Measurements from ENCODE around the gene KEAP1.

Gene KEAP1

DNA sequence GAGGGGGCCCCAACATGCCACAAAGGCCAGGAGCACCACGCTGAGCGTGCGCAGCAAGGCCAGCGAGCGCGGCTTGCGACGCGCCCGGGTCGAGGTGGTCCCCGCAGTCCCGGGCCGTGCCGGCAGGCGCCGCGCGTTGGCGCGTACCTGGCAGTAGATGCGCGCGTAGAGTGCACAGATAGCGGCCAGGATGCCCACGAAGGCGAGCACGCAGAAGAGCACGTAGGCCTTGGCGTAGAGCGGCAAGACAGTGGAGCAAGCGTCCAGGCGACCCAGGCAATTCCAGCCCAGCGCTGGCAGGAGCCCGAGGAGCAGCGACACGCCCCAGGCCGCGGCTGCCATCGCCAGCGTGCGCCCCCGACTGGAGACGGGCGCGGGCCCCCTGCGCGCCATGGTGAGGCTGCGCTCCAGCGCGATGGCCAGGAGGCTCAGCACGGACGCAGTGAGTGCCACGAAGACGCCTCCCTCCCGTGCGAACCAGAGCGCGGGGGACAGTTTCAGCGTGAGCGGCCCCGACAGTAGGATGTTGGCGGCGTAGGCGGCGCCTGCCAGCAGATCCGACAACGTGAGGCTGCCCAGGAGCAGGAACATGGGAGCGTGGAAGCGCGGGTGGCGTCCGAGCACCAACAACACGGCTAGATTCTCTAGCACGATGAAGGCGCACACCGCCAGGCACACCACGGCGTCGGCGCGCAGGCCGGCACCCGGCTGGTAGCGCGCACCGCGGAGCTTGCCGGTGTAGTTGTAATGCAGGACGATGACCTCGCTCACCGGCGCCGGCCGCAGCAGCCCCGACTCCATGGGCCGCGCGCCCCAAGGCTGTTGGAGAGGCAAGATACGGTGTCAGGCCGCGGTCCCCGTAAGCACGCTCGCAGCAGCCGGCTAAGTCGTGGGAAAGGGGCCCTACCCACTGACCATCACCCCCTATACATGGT lies 11.3 kb upstream of the KEAP1 start:
- H3K27ac ChIP-seq (replicated peaks) = no peak overlapping the region
- DNase-seq (ENCODE audit: low read depth in 1 of 2, low spot score in 1 of 2) = no peak
- no peak overlapping the region for H3K4me3 ChIP-seq (replicated peaks; ENCODE audit: insufficient read depth, low read length)
- H3K27me3 ChIP-seq (ENCODE audit: insufficient read depth, poor library complexity, severe bottlenecking) = peaks cover 60% of the 10 kb centered on the region
- no peak for TF ChIP-seq GABPA (IDR thresholded peaks at IDR 0.05; ENCODE audit: low read depth)
- TF ChIP-seq SPI1 (IDR thresholded peaks at IDR 0.05; ENCODE audit: borderline replicate concordance, low read depth) = no peak
- TF ChIP-seq, protein P1, sequence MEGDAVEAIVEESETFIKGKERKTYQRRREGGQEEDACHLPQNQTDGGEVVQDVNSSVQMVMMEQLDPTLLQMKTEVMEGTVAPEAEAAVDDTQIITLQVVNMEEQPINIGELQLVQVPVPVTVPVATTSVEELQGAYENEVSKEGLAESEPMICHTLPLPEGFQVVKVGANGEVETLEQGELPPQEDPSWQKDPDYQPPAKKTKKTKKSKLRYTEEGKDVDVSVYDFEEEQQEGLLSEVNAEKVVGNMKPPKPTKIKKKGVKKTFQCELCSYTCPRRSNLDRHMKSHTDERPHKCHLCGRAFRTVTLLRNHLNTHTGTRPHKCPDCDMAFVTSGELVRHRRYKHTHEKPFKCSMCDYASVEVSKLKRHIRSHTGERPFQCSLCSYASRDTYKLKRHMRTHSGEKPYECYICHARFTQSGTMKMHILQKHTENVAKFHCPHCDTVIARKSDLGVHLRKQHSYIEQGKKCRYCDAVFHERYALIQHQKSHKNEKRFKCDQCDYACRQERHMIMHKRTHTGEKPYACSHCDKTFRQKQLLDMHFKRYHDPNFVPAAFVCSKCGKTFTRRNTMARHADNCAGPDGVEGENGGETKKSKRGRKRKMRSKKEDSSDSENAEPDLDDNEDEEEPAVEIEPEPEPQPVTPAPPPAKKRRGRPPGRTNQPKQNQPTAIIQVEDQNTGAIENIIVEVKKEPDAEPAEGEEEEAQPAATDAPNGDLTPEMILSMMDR (IDR thresholded peaks at IDR 0.05; ENCODE audit: insufficient read depth, low read length) = no peak
- no peak for TF ChIP-seq POLR2AphosphoS5 (IDR thresholded peaks at IDR 0.05; ENCODE audit: low read depth)
- TF ChIP-seq, protein P2, sequence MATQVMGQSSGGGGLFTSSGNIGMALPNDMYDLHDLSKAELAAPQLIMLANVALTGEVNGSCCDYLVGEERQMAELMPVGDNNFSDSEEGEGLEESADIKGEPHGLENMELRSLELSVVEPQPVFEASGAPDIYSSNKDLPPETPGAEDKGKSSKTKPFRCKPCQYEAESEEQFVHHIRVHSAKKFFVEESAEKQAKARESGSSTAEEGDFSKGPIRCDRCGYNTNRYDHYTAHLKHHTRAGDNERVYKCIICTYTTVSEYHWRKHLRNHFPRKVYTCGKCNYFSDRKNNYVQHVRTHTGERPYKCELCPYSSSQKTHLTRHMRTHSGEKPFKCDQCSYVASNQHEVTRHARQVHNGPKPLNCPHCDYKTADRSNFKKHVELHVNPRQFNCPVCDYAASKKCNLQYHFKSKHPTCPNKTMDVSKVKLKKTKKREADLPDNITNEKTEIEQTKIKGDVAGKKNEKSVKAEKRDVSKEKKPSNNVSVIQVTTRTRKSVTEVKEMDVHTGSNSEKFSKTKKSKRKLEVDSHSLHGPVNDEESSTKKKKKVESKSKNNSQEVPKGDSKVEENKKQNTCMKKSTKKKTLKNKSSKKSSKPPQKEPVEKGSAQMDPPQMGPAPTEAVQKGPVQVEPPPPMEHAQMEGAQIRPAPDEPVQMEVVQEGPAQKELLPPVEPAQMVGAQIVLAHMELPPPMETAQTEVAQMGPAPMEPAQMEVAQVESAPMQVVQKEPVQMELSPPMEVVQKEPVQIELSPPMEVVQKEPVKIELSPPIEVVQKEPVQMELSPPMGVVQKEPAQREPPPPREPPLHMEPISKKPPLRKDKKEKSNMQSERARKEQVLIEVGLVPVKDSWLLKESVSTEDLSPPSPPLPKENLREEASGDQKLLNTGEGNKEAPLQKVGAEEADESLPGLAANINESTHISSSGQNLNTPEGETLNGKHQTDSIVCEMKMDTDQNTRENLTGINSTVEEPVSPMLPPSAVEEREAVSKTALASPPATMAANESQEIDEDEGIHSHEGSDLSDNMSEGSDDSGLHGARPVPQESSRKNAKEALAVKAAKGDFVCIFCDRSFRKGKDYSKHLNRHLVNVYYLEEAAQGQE (IDR thresholded peaks at IDR 0.05; ENCODE audit: insufficient replicate concordance, low read depth) = no peak

GRCh38 chr19:10513223-10513622 lies 10.1 kb upstream of the KEAP1 start:
- TF ChIP-seq POLR2AphosphoS5 (IDR thresholded peaks at IDR 0.05; ENCODE audit: low read depth) (no peak), GABPA (IDR thresholded peaks at IDR 0.05; ENCODE audit: low read depth) (no peak), SPI1 (IDR thresholded peaks at IDR 0.05; ENCODE audit: borderline replicate concordance, low read depth) (no peak)
- TF ChIP-seq, protein P2 (IDR thresholded peaks at IDR 0.05; ENCODE audit: insufficient replicate concordance, low read depth) = no peak
- TF ChIP-seq, protein P1 (IDR thresholded peaks at IDR 0.05; ENCODE audit: insufficient read depth, low read length) = no peak
- no peak for DNase-seq (ENCODE audit: low read depth in 1 of 2, low spot score in 1 of 2)
- Histone ChIP-seq H3K27ac (replicated peaks) (no peak overlapping the region), H3K27me3 (ENCODE audit: insufficient read depth, poor library complexity, severe bottlenecking) (peaks cover 48% of the 10 kb centered on the region), H3K4me3 (replicated peaks; ENCODE audit: insufficient read depth, low read length) (no peak overlapping the region)

- Histone ChIP-seq H3K4me3 (replicated peaks; ENCODE audit: insufficient read depth, low read length) (no peak overlapping the region), H3K27ac (replicated peaks) (no peak overlapping the region), H3K27me3 (ENCODE audit: insufficient read depth, poor library complexity, severe bottlenecking) (peaks cover 25% of the 10 kb centered on the region)
- TF ChIP-seq GABPA (IDR thresholded peaks at IDR 0.05; ENCODE audit: low read depth) (no peak), SPI1 (IDR thresholded peaks at IDR 0.05; ENCODE audit: borderline replicate concordance, low read depth) (no peak)
- TF ChIP-seq, protein P1 (IDR thresholded peaks at IDR 0.05; ENCODE audit: insufficient read depth, low read length) = peak; percentile 59
- TF ChIP-seq, protein P2 (IDR thresholded peaks at IDR 0.05; ENCODE audit: insufficient replicate concordance, low read depth) = no peak
- peak in 1 of 2 experiments; percentile 17 for DNase-seq (ENCODE audit: low read depth in 1 of 2, low spot score in 1 of 2)
Observed at GRCh38 chr19:10510301-10510802, 7.2 kb upstream of the KEAP1 start.

Data from HL-60 (cell line).